ENCODE measurements around the gene NFATC2.

NFATC2 gene

DNA sequence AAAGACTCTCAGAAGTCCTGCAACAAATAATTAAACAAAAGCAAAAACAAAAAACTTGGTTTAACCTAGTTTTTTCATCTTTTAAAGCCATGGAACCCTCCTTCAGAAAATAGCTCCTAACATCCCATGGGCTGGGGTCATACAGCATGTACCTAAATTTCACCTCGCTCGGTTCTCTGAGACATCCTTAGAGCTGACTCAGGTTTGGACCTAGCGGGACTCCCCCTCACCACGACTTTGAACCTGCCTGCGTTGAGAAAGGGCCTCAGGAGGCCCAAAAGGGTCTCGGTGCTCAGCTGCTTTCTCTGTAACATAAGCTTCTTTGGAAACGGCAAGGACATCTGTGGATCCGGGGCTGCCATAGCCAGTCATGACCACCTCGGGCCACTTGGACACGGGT, 112.8 kb downstream of the NFATC2 start:
- DNase-seq (ENCODE audit: low spot score), result no peak

DNA sequence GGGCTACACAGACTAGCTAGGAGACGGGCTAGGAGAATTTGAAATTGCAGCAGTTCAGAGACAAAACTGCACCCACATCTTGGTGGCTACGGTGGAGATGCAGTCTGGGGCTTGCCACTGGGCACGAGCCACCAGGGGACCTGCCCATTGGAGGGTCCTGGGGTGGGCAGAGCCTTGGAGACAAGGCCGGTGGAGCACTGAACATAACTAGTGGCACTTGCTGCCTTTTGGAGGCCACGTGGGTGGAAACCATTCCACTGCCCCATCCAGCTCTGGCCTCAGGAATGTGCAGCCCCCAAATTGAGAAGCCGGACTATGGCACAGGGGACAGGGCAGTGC, 113.4 kb downstream of the NFATC2 start:
- no peak for DNase-seq (ENCODE audit: low spot score)

DNA sequence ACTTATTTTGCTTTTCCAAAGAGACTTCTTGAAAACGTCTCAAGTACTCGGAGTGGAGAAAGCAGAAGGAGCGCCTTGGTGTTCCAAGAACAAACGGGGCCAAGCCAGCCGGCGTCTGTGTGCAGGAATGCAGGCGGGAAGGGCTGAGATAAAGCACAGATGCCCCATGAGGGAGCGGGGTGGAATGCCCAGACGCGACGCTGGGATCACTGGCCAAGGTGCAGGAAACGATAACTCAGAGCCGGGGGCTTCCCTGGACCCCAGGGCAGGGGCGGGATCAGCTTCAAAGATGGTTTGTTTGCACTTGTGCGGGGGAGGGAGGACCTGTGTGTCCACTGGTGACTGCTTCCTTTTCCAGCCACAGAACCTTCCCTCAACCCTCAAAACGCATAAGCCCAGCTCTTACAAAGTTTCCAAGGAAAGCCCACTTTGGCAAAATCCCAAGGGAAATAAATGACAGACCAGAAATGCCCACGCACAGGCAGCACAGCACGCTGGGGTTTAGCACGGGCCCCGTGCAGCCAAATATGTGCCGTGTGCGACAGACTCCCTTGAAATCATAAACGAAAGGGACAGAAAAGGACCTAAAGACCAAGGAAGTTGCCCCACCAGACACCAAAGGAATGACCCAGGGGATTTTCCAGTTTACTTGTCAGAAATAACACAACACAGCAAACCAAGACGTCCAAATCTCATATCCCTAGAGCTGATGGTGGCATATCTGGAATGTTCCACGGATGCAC, 113.9 kb downstream of the NFATC2 start:
- DNase-seq (ENCODE audit: low spot score), result no peak

DNA sequence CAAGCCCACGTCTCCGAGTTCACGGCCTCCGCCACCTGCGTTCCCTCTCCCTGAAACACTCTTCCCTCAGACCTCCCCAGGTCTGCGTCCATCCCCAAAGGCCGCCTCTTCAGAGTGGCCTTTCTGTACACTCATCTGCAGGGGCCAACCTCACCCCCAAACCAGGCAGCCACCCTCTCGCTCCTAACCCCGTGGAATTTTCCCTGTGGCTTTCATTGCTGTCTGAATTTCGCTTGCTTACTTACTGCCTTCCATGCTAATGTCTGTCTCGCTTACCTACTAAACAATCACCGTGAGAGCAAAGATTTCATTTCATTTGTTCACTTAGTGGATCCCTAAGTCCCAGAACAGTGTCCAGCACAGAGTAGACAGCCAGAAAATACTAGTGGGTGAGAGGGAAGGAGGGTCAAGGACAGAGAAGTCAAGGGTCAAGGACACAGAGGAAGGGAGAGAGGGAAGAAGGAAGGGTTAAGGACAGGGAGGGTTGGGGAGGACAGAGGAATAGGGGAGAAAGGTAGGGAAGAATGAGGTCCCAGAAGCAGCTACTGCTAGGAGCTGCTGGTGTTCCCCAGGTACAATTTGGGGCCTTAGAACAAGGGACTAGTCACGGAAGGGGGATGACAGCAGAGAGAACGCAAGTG, 114.7 kb downstream of the NFATC2 start:
- no peak for DNase-seq (ENCODE audit: low spot score)

DNA sequence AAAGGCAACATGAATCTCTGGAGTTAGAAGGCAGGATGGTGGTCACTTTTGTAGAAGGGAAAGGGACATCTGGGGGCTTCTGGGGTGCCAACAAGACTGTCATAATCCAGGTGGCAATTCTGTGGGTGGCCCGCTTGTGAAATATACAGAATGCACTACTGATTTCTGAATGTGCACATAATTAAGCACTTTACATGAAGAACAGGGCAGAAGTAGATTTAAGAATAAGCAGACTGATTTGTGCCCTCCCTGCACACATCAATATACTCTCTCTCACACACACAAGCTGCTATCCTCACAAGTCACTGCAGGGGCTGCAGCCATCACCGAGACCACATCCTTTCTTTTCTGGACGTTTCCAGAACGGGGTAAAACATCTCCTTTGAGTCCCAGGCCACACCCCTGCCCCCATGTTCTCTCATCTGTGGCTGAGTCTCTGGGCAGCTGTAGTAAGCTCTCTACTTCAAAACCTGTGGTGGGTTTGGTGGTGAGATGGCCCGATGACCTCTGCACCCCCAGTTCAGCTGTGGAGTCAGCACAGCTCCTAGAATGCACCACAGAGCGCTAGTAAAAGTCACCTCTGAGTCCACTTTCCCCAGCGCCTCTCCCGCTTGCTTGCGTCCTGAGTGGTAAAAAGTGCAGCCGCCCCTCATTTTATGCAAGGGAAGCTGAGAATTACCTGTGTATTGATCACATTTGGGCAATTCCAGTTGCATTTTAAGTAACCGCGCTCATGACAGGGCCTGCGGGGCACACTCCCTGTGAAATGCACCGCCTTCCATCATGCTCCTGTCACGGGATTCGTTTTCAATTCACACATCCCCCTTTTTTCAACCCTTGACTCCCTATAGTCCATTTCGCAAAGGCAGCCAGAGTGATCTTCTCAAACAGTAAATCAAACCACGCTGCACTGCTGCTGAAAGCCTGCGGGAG, 115.5 kb downstream of the NFATC2 start:
- no peak for DNase-seq (ENCODE audit: low spot score)

DNA sequence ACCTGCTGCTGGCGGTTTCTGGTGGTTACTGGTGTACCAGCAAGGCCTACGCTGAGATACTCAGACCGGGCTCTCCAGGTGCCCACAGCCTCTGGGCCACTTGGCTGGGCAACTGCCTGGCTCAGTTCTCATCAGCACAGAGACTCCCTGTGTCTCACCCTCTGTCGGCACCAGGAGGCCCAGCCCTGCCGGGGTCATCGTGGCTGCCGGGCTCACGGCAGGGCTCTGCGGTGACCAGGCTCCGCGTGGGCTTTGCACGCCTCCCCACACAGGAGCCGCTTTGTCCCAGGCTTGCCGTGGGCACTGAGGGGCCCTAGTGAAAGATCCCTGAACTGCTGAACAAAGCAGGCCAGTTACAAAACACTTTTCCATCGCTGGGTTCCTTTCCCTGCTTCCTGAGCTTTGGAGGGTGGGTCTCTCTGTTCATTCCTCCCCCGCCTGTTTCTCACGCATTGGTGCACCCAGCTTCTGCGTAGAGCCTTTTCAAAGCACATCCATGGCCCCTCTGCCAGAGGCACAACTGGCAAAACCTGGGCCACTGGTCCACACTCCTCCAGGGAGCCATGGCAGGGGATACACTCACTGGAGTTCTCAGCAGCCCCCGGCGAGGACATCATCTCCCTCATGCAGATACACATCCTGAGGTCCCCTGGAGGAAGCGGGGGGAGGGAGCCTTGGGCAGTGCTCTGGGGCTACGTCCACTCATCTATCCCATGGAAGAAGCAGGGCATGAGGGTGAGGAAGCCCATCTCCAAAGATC, 117.0 kb downstream of the NFATC2 start:
- DNase-seq (ENCODE audit: low spot score), result no peak

DNA sequence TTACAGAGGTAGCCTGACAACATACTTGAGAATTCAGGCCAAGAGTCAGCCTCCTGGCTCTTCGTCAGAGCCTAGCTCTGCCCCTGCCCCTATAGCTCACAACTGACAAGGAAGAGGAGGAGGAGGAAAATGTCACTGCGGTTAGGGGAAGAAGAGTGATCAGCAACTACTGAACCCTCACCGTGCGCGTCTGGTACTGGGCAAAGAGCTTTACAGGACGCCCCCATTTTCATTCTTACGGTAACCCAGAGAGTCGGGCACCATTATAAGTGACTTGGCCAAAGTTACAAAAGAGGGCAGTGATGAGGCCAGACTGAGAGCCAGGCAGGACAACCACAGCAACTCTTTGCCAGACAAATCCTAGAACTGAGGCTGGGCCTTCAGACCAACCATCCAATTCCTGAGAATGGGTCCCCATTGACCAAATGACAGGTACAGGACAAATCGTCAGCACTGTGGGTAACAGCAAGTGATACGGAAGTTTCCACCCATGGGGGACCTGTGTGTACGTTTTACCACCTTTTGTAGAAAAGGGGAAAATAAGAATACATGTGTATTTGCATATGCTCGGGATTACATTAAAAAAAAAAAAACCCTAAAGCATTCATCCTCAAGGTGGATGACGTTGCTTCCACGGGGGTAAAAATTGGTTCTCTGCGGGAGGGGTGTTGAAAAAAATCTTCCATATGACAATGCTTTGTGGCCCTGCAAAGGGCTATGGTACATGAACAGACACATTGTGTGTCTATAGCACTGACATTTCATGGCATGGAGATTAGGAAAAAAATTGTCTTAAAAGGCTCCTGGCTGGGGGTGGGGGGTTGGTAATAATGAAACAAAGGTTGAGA, 118.0 kb downstream of the NFATC2 start:
- no peak for DNase-seq (ENCODE audit: low spot score)

DNA sequence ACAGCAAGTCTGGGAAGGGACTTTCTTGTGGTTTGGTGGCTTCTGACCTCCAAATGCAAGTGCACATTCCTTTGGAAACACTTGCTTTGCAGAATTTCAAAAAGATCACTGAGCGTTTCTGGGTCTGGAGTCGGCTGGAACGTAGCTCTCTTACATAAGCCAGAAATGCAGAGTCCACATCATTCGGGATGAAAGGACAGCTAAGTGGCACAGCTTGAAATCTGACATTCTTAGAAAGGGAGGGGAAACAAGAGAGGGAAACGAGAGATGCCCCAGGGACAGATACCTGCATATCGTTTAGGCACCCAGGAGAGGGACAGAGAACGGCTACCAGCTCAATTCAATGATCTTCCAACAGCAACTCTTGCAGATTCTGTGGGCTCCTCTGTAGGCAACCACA, 118.7 kb downstream of the NFATC2 start:
- no peak for DNase-seq (ENCODE audit: low spot score)

DNA sequence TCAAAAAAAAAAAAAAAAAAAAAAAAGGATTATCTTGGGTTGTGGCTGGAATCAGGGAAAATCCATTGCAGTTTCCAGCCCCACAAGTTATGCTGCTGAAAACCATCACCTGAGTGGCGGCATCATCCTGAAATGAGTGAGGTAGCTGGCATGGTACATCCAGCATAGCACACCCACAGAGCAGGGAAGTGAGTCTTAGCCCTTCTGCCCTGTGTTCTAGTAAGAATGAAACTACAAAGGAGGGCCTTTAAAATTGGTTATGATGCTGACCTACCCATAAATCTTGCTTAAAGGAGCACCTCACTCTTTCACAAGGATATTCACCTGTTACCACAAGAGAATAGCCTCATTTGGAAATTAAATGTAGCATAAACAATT, 119.2 kb downstream of the NFATC2 start:
- no peak for DNase-seq (ENCODE audit: low spot score)

DNA sequence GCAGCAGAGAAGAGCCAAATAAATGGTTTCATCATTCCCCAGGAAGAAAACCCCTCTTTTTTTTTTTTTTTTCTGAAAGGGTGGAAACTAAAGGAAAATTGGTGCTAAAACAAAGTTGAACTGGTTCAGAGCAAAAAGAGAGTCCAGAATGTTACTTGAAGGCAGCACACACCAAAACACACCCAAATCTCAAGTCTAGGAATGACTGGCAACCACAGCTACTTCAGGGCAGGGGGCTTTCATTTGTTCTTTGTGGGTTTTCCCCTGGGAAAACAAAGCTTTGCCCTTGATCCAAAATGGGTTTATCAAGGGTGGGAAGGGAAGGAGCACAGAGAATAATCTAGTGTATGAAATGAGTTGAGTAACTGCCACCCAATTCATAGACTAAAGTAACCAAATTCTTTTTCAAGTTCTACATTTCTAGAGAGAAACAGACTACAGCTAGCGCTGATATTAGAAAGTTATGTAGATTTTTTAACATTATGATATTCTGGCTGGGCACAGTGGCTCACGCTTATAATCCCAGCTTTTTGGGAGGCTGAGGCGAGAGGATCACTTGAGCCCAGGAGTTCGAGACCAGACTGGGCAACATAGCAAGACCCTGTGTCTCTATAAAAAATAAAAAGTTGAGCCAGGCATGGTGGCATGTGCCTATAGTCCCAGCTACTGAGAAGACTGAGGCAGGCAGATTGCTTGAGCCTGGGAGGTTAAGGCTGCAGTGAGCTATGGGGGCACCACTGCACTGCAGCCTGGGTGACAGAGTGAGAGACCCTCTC, 119.8 kb downstream of the NFATC2 start:
- no peak for DNase-seq (ENCODE audit: low spot score)

DNA sequence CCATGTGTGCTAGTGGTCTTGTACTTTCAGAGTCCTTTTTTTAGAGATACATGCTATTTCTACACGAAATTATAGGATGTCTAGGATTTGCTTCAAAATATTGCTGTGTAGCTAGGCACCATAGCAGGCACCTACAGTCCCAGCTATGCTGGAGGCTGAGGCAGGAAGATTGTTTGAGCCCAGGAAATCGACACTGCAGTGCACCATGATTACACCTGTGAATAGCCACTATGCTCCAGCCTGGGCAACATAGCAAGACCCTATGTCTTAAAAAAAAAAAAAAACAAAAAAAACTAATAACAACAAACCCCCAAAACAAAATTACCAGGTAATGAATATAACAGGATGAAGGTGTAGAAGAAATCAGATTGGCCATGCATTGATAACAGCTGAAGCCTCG, 121.7 kb downstream of the NFATC2 start:
- no peak for DNase-seq (ENCODE audit: low spot score)

DNA sequence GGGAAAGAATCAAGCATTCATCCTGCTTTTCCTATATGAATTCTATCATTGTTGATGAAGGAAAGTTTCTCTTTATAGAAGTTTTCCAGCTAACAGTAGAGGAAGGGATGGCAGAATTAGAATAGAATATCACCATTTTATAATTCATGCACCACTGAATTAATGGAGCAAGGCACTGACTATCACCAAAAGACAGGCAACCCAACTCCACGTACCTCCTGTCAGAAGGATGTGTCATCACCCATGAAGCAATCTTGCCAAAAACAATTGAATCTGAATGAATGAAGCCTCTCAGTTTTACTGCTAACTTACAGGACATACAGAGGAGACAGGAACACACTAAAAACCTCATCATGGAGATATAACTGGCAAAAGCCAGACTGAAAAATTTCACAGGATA, 122.4 kb downstream of the NFATC2 start:
- DNase-seq (ENCODE audit: low spot score), result peak; percentile 33

DNA sequence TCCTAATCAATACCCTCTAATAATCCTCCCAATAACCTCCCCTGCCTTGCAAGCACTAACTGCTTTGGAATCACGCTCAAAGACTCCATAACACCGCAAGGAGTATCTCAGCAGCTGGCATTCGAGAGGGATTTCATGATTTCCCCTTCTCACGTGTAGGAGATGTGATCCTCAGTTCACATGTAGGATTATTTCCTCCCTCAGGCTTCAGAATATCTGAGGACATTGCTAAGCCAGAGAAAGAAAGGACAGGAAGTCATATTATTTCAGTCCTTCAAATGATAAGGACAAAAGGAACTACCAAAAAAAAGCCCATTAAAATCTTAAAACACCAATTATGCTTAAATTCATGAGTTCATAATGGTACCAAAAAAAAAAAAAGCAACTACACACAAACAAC, 122.9 kb downstream of the NFATC2 start:
- DNase-seq (ENCODE audit: low spot score), result no peak

DNA sequence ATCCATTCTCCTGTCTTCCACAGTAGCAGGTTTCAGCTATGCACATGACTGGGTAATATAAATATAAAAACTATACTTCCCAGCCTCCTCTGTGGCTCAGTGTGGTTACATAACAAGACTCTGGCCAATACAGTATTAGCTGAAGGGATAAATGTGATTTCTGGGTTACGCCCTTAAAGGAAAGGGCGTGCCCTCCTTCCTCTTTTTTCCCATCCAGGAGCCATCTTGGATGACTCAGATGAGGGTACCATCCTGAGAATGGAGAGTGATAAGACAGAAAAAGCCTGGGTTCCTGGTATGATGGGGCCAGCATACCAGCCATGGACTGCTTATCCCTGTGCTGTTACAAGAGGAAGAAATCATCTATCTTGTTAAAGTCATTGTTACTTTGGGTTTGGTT, 123.3 kb downstream of the NFATC2 start:
- no peak for DNase-seq (ENCODE audit: low spot score)

DNA sequence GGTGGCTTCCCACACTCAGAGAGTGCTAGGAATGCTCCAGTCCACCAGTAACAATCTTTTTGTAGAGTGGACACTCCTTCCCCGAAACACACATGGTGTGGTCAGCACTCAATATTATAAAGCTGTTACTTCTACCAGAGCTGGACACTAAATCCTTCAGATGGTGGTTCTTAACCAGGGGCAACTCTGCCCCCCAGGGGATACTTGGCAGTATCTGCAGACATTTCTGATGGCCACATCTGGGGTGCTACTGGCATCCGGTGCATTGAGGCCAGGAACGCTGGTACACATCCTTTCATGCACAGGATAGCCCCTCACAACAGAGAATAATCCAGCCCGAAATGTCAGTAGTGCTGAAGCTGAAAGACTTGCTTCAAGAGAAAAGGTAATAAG, 124.4 kb downstream of the NFATC2 start:
- no peak for DNase-seq (ENCODE audit: low spot score)

DNA sequence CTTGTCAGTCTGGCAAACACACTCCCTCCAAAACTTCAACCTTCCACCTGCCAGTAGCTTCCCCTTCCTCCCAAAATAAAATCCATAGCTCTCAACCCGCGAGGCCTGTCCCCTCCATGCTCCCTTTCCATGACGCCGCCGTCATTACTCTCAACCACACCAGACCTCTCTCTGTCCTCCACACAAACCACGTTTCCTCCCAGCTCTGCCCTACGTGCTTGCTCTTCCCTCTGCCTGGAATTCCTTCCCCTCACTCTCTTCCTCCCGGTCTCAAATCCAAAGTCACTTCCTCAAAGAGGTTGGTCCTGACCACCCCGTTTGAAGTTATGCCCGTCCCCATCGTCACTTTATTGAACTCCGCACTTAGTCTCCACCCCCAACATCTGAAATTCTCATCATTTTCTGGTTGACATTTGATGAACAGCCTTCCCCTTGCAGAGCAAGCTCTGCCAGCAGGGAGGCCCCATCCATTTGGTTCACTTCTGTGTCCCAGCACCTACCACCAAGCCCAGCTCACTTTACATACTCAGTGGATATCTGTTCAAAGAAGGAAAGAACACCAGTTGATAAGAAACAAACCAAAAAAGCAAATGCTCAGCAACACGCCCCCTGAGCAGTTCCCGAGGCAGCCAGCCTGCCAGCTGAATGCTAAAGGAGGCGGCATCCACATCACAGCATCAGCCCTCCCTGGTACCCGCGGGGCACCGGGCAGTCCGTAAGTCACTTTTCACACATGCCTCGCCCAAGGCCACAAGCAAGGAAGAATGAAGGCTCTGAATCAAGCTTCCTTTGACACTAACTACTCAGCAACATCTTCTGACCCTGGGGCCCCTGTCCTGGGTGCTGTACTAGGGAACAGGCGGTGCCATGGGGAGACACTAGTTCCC, 125.0 kb downstream of the NFATC2 start:
- DNase-seq (ENCODE audit: low spot score), result no peak

DNA sequence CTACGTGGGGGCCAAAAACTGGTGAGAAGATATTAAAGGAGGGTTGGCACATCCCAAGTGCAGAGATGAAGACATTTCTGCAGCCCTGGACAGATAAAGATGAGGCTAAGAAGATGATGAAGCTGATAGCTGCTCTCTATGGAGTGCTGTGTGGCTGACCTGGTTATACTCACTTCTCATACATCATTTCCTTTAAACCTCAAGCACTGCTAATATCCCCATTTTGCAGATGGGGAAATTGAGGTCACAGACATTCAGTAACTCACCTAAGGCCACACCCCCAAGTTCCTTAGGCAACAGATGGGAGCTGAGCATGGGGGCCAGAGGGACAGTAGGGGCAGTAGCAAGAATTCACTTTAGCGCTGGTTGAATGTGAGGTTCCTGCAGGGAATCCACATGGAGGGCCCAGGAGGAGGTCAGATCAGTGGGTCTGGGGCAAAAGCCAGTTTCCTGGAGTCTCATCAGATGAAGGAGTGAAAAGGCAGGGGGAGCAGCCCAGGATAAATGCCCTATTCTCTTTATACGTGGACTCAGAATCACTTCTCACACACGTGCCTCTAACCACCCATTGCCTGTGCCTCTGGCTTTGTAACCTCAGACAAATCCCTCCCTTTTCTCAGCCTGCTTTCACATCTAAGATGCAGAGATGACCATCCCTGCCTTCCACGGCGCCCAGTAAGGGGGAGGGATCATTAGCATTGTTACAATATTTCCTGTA, 125.8 kb downstream of the NFATC2 start:
- DNase-seq (ENCODE audit: low spot score), result no peak

DNA sequence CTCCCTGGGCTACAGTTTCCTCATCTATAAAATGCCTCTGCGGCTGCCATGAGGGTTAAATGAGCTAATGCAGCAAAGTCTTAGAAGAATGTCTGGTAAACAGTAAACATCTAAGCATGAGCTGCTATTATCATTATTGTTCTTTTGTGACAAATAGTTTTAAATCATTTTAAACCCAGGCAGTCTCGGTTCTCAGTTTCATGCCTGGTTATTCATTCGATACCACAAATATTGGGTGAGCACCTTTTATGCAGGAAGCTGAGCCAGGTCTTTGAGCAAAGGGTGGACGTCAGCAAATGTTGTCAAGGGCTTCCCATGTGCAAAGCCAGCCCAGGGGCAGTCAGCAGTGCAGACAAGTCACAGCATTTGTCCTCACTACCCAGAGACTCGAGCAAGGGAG, 128.7 kb downstream of the NFATC2 start:
- DNase-seq (ENCODE audit: low spot score), result no peak

DNA sequence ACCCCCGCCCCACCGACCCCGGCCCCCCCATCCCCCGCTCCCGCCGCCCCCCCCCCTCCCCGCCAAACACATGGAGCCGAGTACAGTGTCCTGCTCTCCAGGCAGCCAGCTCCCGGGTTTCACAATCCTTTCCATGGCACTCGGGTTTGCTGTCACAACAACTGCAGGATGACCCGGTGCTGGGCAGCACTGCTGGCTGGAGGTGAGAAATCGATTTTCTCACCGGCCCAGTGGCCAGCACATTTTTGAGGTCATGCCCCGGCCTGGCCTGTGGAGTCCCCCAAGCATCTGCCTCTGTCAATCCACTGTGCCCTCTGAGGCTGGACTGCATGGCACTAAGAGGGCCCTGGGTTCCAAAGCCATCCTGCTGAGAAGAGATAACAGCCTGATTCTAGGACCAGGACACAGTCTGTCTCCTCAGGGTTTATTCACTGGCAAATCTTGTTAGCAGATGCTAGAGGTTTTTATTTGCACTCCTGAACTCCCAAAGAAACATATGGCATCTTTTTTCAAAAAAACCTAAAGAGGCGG, 129.5 kb downstream of the NFATC2 start:
- DNase-seq (ENCODE audit: low spot score), result no peak

All from kidney tubule cell (primary cell).